CD8-positive, alpha-beta memory T cell (primary cell): ENCODE data around the gene FADD. TPM values are rescaled to one million over a fixed set of nuclear protein-coding genes. Genes with fewer than 3 reads are reported as not detected.

ENCODE experiments used
- CTCF ChIA-PET: fragments of 350-600 bp; sonication (Branson Sonifier 250); formaldehyde crosslinking; loops from one replicate; lab custom pipeline; 2021; ENCODE audit warnings: antibody characterized with exemption; lab: Charles Lee
- POLR2A ChIA-PET: fragments of 350-600 bp; sonication (Branson Sonifier 250); formaldehyde crosslinking; loops from one replicate; lab custom pipeline; 2021; ENCODE audit warnings: antibody characterized with exemption; lab: Charles Lee
- DNase-seq, 5 donors: peaks; one replicate each; pipeline versions ENCODE4 v3.0.0 to v3.0.0-alpha.2; 2020 to 2022; ENCODE audit warnings: mixed read lengths in 1 of 5
- H3K27ac ChIP-seq: one replicate; pipeline ENCODE4 v1.7.0; 2013; ENCODE audit warnings: low read depth, mild to moderate bottlenecking, low read length, moderate library complexity
- H3K27me3 ChIP-seq: 2 replicates; pipeline ENCODE4 v1.7.0; 2013; ENCODE audit warnings: low read length, mild to moderate bottlenecking; ENCODE audit not compliant: insufficient read depth, poor library complexity, severe bottlenecking
- H3K36me3 ChIP-seq: 2 replicates; pipeline ENCODE4 v1.7.0; 2013; ENCODE audit warnings: mild to moderate bottlenecking, low read length, moderate library complexity; ENCODE audit not compliant: insufficient read depth
- H3K4me1 ChIP-seq: 2 replicates; pipeline ENCODE4 v1.7.0; 2013; ENCODE audit warnings: mild to moderate bottlenecking, low read length, moderate library complexity; ENCODE audit not compliant: insufficient read depth
- H3K4me3 ChIP-seq: 2 replicates; pipeline ENCODE4 v1.7.0; 2013; ENCODE audit warnings: mild to moderate bottlenecking, low read length
- H3K9me3 ChIP-seq: 2 replicates; pipeline ENCODE4 v1.7.0; 2013; ENCODE audit warnings: mild to moderate bottlenecking, low read length
- H3K27ac Mint-ChIP-seq, 8 donors: one replicate each; pipeline ENCODE4 v1.8.0; 2020 to 2021; ENCODE audit warnings: mixed read lengths in 8 of 8, mild to moderate bottlenecking in 6 of 8, inconsistent platforms in 3 of 8, moderate library complexity in 3 of 8
- H3K27me3 Mint-ChIP-seq, 2 donors: one replicate each; pipeline ENCODE4 v1.8.0; 2020 to 2021; ENCODE audit warnings: mixed read lengths in 2 of 2, mild to moderate bottlenecking in 1 of 2, moderate library complexity in 1 of 2
- H3K36me3 Mint-ChIP-seq, 3 donors: one replicate each; pipeline ENCODE4 v1.8.0; 2020 to 2021; ENCODE audit warnings: mixed read lengths in 3 of 3, inconsistent platforms in 1 of 3, mild to moderate bottlenecking in 1 of 3
- H3K4me1 Mint-ChIP-seq, 3 donors: one replicate each; pipeline ENCODE4 v1.8.0; 2020 to 2021; ENCODE audit warnings: mixed read lengths in 3 of 3, inconsistent platforms in 1 of 3, mild to moderate bottlenecking in 1 of 3
- H3K4me3 Mint-ChIP-seq, 7 donors: one replicate each; pipeline ENCODE4 v1.8.0; 2020 to 2021; ENCODE audit warnings: mixed read lengths in 7 of 7, mild to moderate bottlenecking in 6 of 7, moderate library complexity in 4 of 7, inconsistent platforms in 2 of 7
- H3K9me3 Mint-ChIP-seq, 5 donors: one replicate each; pipeline ENCODE4 v1.8.0; 2020 to 2022; ENCODE audit warnings: mixed read lengths in 5 of 5, mild to moderate bottlenecking in 3 of 5, moderate library complexity in 2 of 5, inconsistent platforms in 1 of 5
- polyA plus RNA-seq: library from polyadenylated mRNA; unstranded; fragments of 300-500 nt; fragmentation: Illumina TruSeq; gene quantifications from one replicate; pipeline ENCODE4 v1.2.3, GENCODE V29; 2021
- total RNA-seq, 2 experiments: library from RNA; stranded (reverse); gene quantifications; one replicate each; pipeline ENCODE4 v1.2.3, GENCODE V29; 2021

FADD gene
- total and polyA plus RNA-seq, 3 experiments from 2014 or later, result 22.9 to 39.4 (median 38.5) TPM

- peaks cover 40% of the 10 kb centered on the region for H3K4me1 ChIP-seq
- DNase-seq, result no peak
- Mint-ChIP-seq H3K27ac (peak overlapping the region; percentile 95 to 99 (median 97)), H3K36me3 (peaks cover 6 to 62% (median 12%) of the 10 kb centered on the region in 3 donors), H3K9me3 (no peaks in the 10 kb centered on the region), H3K4me1 (peaks cover 46 to 63% (median 57%) of the 10 kb centered on the region in 3 donors), H3K27me3 (peaks cover 0 to 2% of the 10 kb centered on the region in 2 donors), H3K4me3 (peak overlapping the region; percentile 91 to 99 (median 97))
- CTCF ChIA-PET, result interaction anchor here (1.0 to 1.6 kb wide), 2 partner anchors 8 to 67 kb away, joined by 4 to 5 read pairs; partner anchors contain the start of gene PPFIA1
- POLR2A ChIA-PET, result no interaction called here
- H3K4me3 ChIP-seq, result peak overlapping the region; percentile 99
- peaks cover 36% of the 10 kb centered on the region for H3K36me3 ChIP-seq
- H3K27ac ChIP-seq, result peak overlapping the region; percentile 94
- H3K9me3 ChIP-seq, result no peaks in the 10 kb centered on the region
- no peaks in the 10 kb centered on the region for H3K27me3 ChIP-seq
These were observed 1.3 kb downstream of the FADD start for GRCh38 chr11:70204466-70204799.

DNA sequence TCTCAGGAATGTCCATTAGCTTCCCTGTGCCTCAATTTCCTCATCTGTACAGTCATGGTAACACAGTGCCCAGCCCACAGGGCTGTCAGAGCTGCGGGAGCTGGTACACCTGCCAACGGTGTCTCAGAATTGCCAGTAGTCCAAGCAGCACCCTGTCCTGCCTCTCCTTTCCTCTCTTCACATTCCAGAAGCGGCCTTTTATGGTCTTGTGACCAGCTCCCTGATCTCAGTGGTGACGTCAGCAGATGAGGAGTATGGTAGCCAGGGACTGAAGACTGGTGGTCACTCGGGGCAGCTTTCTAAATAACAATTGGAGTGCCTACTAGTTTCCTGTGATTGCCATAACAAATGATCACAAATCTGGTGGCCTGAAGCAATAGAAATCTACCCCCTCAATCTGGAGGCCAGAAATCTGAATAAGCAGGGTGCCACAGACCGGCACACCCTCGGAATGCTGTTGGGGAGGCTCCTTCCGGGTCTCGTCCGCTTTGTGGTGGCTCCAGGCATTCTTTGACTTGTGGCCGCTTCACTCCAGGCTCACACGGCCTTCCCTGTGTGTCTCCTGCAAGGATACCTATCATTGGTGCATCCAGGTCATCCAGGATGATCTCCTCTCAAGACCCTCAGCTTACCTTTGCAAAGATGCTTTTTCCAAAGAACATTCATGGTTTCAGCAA, 2.1 kb downstream of the FADD start:
- Mint-ChIP-seq H3K36me3 (peaks cover 6 to 68% (median 14%) of the 10 kb centered on the region in 3 donors), H3K27me3 (no peaks in the 10 kb centered on the region), H3K27ac (peak overlapping the region; percentile 95 to 99 (median 97)), H3K4me1 (peaks cover 51 to 69% (median 58%) of the 10 kb centered on the region in 3 donors), H3K9me3 (no peaks in the 10 kb centered on the region), H3K4me3 (peak overlapping the region; percentile 91 to 99 (median 97))
- DNase-seq, result no peak
- H3K36me3 ChIP-seq, result peaks cover 36% of the 10 kb centered on the region
- H3K4me3 ChIP-seq, result peak overlapping the region; percentile 99
- H3K27me3 ChIP-seq, result no peaks in the 10 kb centered on the region
- H3K27ac ChIP-seq, result peak overlapping the region; percentile 94
- H3K9me3 ChIP-seq, result no peaks in the 10 kb centered on the region
- ChIA-PET CTCF (interaction anchor here (1.0 to 1.6 kb wide), 3 partner anchors 9 to 66 kb away, joined by 3 to 5 read pairs (median 4); partner anchors contain the start of gene PPFIA1), POLR2A (no interaction called here)
- peaks cover 40% of the 10 kb centered on the region for H3K4me1 ChIP-seq

DNA sequence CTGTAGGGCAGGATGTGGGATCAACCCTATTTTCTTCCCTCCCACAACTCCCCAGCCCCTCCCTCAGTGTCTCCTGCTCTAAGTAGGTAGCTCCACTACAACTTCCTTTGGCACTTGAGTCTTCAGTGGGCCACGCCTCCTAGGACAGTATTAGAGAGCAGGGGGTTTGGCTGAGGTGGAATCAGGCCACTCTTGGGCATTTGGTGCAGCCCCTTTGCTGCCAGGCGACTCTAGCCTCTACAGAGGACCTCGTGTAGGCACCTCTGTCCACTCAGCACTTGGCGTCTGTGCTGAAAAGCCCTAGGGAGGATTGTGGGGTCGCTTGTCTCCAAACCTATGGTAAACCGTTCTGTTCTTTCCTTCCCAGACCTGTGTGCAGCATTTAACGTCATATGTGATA, 2.7 kb downstream of the FADD start:
- POLR2A ChIA-PET, result no interaction called here
- no peak overlapping the region for H3K27ac ChIP-seq
- peaks cover 6 to 70% (median 14%) of the 10 kb centered on the region in 3 donors for H3K36me3 Mint-ChIP-seq

GRCh38 chr11:70206226-70206981, 3.3 kb downstream of the FADD start:
- H3K9me3 Mint-ChIP-seq, result no peaks in the 10 kb centered on the region
- Histone ChIP-seq H3K27ac (no peak overlapping the region), H3K27me3 (no peaks in the 10 kb centered on the region), H3K4me1 (peaks cover 40% of the 10 kb centered on the region), H3K4me3 (no peak overlapping the region), H3K36me3 (peaks cover 36% of the 10 kb centered on the region), H3K9me3 (no peaks in the 10 kb centered on the region)
- H3K4me1 Mint-ChIP-seq, result peaks cover 52 to 70% (median 58%) of the 10 kb centered on the region in 3 donors
- peak overlapping the region in 7 of 8 donors; percentile 86 to 99 (median 97) for H3K27ac Mint-ChIP-seq
- ChIA-PET POLR2A (no interaction called here), CTCF (interaction anchor here (1.2 to 2.0 kb wide), 3 partner anchors 8 to 10 kb away, joined by 3 to 5 read pairs (median 5); no protein-coding TSS in a partner anchor)
- H3K27me3 Mint-ChIP-seq, result no peaks in the 10 kb centered on the region
- peak overlapping the region in 6 of 7 donors; percentile 23 to 98 (median 82) for H3K4me3 Mint-ChIP-seq
- no peak for DNase-seq
- H3K36me3 Mint-ChIP-seq, result peaks cover 6 to 70% (median 14%) of the 10 kb centered on the region in 3 donors

More for the DNA sequence above, 2.7 kb downstream of the FADD start:
- Mint-ChIP-seq H3K4me3 (peak overlapping the region; percentile 62 to 99 (median 97)), H3K4me1 (peaks cover 52 to 70% (median 58%) of the 10 kb centered on the region in 3 donors), H3K27ac (peak overlapping the region; percentile 86 to 99 (median 97)), H3K9me3 (no peaks in the 10 kb centered on the region), H3K27me3 (no peaks in the 10 kb centered on the region)
- H3K27me3 ChIP-seq, result no peaks in the 10 kb centered on the region
- peaks cover 40% of the 10 kb centered on the region for H3K4me1 ChIP-seq
- no peak overlapping the region for H3K4me3 ChIP-seq
- DNase-seq, result no peak
- CTCF ChIA-PET, result interaction anchor here (1.2 to 2.0 kb wide), 2 partner anchors 8 to 10 kb away, joined by 3 to 5 read pairs; no protein-coding TSS in a partner anchor
- peaks cover 36% of the 10 kb centered on the region for H3K36me3 ChIP-seq
- H3K9me3 ChIP-seq, result no peaks in the 10 kb centered on the region

DNA sequence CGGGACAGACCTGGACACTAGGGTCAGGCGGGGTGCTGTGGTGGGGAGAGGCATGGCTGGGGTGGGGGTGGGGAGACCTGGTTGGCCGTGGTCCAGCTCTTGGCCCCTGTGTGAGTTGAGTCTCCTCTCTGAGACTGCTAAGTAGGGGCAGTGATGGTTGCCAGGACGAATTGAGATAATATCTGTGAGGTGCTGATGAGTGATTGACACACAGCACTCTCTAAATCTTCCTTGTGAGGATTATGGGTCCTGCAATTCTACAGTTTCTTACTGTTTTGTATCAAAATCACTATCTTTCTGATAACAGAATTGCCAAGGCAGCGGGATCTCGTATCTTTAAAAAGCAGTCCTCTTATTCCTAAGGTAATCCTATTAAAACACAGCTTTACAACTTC, 3.9 kb downstream of the FADD start:
- CTCF ChIA-PET, result interaction anchor here (1.4 to 2.0 kb wide), 2 partner anchors 9 to 11 kb away, joined by 5 read pairs; no protein-coding TSS in a partner anchor
- peak overlapping the region in 6 of 8 donors; percentile 43 to 69 (median 58) for H3K27ac Mint-ChIP-seq
- peaks cover 52 to 70% (median 58%) of the 10 kb centered on the region in 3 donors for H3K4me1 Mint-ChIP-seq

DNA sequence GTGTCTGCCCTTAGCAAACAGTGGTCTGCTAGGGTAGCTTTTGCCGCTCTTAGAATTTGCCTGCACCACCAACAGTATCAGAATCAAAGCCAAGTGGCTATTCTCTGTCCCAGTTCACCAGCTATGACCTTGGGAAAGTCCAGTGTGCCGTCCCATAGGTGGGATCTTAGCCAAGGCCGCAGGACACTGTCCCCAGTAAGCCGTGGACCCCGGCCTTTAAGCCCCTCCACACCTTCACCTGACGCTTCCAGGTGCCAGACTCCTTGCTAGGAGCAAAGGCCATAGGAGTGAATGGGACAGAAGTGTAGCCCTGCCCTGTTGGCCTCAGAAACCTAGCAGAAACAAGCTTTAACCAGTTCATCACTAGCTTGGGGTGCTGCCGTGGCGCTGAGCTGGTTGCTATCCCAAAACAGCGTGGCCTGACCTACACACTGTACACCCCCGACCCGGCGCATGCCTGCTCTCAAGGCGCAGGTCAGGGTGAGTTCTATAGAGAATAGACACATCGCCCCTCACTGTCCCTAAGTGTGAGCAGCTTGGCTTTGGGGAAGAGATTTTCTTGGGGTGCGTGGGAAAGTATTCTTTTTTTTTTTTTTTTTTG, 4.5 kb downstream of the FADD start:
- peaks cover 50 to 68% (median 57%) of the 10 kb centered on the region in 3 donors for H3K4me1 Mint-ChIP-seq
- H3K9me3 ChIP-seq, result no peaks in the 10 kb centered on the region
- no peak overlapping the region for H3K27ac ChIP-seq
- no peaks in the 10 kb centered on the region for H3K9me3 Mint-ChIP-seq
- no peaks in the 10 kb centered on the region for H3K27me3 Mint-ChIP-seq
- ChIA-PET POLR2A (interaction anchor here (0.6 kb wide), 1 partner anchor 69 kb away, joined by 3 read pairs; no protein-coding TSS in a partner anchor), CTCF (interaction anchor here (1.4 to 2.0 kb wide), 2 partner anchors 10 to 11 kb away, joined by 5 read pairs; no protein-coding TSS in a partner anchor)
- H3K4me1 ChIP-seq, result peaks cover 38% of the 10 kb centered on the region
- no peaks in the 10 kb centered on the region for H3K27me3 ChIP-seq
- H3K36me3 ChIP-seq, result peaks cover 36% of the 10 kb centered on the region
- DNase-seq, result no peak
- H3K4me3 Mint-ChIP-seq, result peak overlapping the region in 1 of 7 donors; percentile 61
- H3K36me3 Mint-ChIP-seq, result peaks cover 6 to 70% (median 14%) of the 10 kb centered on the region in 3 donors
- H3K4me3 ChIP-seq, result no peak overlapping the region
- peak overlapping the region; percentile 9 to 69 (median 57) for H3K27ac Mint-ChIP-seq

More for the DNA sequence above, 3.9 kb downstream of the FADD start:
- Mint-ChIP-seq H3K4me3 (peak overlapping the region in 1 of 7 donors; percentile 61), H3K9me3 (no peaks in the 10 kb centered on the region), H3K36me3 (peaks cover 6 to 70% (median 14%) of the 10 kb centered on the region in 3 donors), H3K27me3 (no peaks in the 10 kb centered on the region)
- H3K27me3 ChIP-seq, result no peaks in the 10 kb centered on the region
- H3K36me3 ChIP-seq, result peaks cover 36% of the 10 kb centered on the region
- no peak overlapping the region for H3K4me3 ChIP-seq
- POLR2A ChIA-PET, result no interaction called here
- H3K27ac ChIP-seq, result no peak overlapping the region
- H3K4me1 ChIP-seq, result peaks cover 40% of the 10 kb centered on the region
- DNase-seq, result no peak
- no peaks in the 10 kb centered on the region for H3K9me3 ChIP-seq

DNA sequence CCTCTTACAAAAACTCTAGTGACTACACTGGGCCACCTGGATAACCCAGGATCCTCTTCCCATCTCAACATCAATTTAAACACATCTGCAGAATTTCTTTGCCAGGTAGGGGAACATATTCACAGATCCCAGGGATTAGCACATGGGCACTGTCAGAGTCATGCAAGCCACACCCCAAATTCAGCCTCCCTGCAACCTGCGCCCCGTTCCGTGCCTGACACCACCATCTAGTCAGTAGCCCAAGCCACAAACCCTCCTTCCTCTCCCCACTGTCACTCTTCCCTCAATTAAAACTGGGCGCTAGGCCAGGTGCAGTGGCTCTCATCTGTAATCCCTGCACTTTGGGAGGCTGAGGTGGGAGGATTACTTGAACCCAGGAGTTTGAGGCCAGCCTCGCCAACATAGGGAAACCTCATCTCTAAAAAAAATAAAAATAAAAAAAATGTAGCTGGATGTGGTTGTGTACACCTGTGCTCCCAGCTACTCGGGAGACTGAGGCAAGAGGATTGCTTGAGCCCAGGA, 6.4 kb downstream of the FADD start:
- peaks cover 30% of the 10 kb centered on the region for H3K4me1 ChIP-seq
- H3K27ac Mint-ChIP-seq, result peak overlapping the region in 6 of 8 donors; percentile 39 to 86 (median 73)
- H3K4me3 ChIP-seq, result no peak overlapping the region
- H3K27ac ChIP-seq, result no peak overlapping the region
- CTCF ChIA-PET, result no interaction called here
- POLR2A ChIA-PET, result no interaction called here
- no peaks in the 10 kb centered on the region for H3K27me3 ChIP-seq
- H3K9me3 Mint-ChIP-seq, result no peaks in the 10 kb centered on the region
- no peak for DNase-seq
- peaks cover 36% of the 10 kb centered on the region for H3K36me3 ChIP-seq
- peak overlapping the region in 1 of 7 donors; percentile 59 for H3K4me3 Mint-ChIP-seq
- H3K4me1 Mint-ChIP-seq, result peaks cover 42 to 57% (median 45%) of the 10 kb centered on the region in 3 donors
- H3K36me3 Mint-ChIP-seq, result peaks cover 6 to 58% (median 14%) of the 10 kb centered on the region in 3 donors
- H3K9me3 ChIP-seq, result no peaks in the 10 kb centered on the region
- no peaks in the 10 kb centered on the region for H3K27me3 Mint-ChIP-seq
